Gastrocnemius medialis (tissue), 4 donors: Measurements from ENCODE around the gene TAF13.

Source experiments
- CTCF ChIP-seq, 5 experiments: fragments of 450-650 bp in 3 of 5; fragments of 200-600 bp in 2 of 5; sonication (generic) in 2 of 5; IDR thresholded peaks in 4 of 5; conservative IDR thresholded peaks in 1 of 5; 1 replicate in 4 of 5; 2 replicates in 1 of 5; pipeline ENCODE4 v1.5.1; 2016 to 2019; ENCODE audit warnings: antibody characterized with exemption in 5 of 5, mild to moderate bottlenecking in 3 of 5, moderate library complexity in 3 of 5
- POLR2A ChIP-seq, 2 donors: fragments of 450-650 bp; IDR thresholded peaks; one replicate each; pipeline ENCODE4 v1.6.1; 2017; ENCODE audit warnings: antibody characterized with exemption in 2 of 2, mild to moderate bottlenecking in 2 of 2, moderate library complexity in 2 of 2

DNA sequence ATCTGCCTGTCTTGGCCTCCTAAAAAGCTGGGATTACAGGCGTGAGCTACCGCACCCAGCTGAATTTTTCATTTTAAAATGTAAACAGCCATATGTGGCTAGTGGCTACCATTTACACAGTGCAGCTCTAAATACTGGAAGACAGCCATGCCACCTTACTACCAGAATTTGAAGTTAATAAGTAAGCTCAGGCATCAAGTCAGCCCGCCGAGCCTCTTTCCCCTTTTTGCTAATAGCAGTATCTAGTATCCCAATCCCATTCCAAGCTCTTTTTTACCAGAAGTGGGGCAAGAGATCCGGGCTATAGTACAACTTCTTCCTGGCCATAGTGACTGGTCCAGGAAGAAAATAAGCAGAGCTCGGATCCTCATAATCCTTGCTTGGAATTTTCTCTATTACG lies 15.1 kb downstream of the TAF13 start:
- TF ChIP-seq CTCF (IDR thresholded peaks at IDR 0.05 in 4 of 5, conservative IDR thresholded peaks at IDR 0.05 in 1 of 5) (no peak), POLR2A (IDR thresholded peaks at IDR 0.05) (no peak)
